Measurements from ENCODE around the gene SUMO2. TPM values are rescaled to one million over a fixed set of nuclear protein-coding genes. Genes with fewer than 3 reads are reported as not detected.

Gene SUMO2
- total and polyA plus RNA-seq, 10 of the 15 experiments (the other 5 are each of a cell fraction or from before 2014, with no cell fraction given): 163 to 803 (median 555) TPM

GRCh38 chr17:75163074-75163473, 19.7 kb downstream of the SUMO2 start:
- H3K9ac ChIP-seq (ENCODE audit: control insufficient read depth, insufficient read depth, low read length): no peak overlapping the region
- no peaks in the 10 kb centered on the region for H3K9me3 ChIP-seq (replicated peaks; ENCODE audit: control insufficient read depth, insufficient read depth, low read length)
- H3K4me1 ChIP-seq (ENCODE audit: control insufficient read depth, insufficient read depth, low read length): no peaks in the 10 kb centered on the region
- TF ChIP-seq PRDM15 (CRISPR knock-in tag; IDR thresholded peaks at IDR 0.05) (no peak), STAT1 (conservative IDR thresholded peaks at IDR 0.05) (no peak), KDM1A (IDR thresholded peaks at IDR 0.05; ENCODE audit: borderline replicate concordance) (no peak), ZSCAN29 (IDR thresholded peaks at IDR 0.05) (no peak), CHD4 (IDR thresholded peaks at IDR 0.05) (no peak), E4F1 (IDR thresholded peaks at IDR 0.05; ENCODE audit: borderline replicate concordance, partially characterized antibody) (no peak), TARDBP (IDR thresholded peaks at IDR 0.05; ENCODE audit: borderline replicate concordance) (no peak), RUNX3 (IDR thresholded peaks at IDR 0.05; ENCODE audit: low read length) (no peak), SMARCA5 (IDR thresholded peaks at IDR 0.05) (no peak), RAD21 (IDR thresholded peaks at IDR 0.05; ENCODE audit: insufficient read depth, low read depth, low read length) (no peak), JUNB (IDR thresholded peaks at IDR 0.05) (no peak), NR2C2 (IDR thresholded peaks at IDR 0.05; ENCODE audit: borderline replicate concordance, control insufficient read depth, insufficient read length, low read depth) (no peak), KAT2A (conservative IDR thresholded peaks at IDR 0.05; ENCODE audit: control insufficient read depth, low read depth, low read length) (no peak), POLR2AphosphoS5 (IDR thresholded peaks at IDR 0.05; ENCODE audit: low read length) (no peak)
- ChIA-PET CTCF (interaction anchor here (1.2 to 1.7 kb wide), 3 partner anchors 9 to 49 kb away, joined by 3 to 5 read pairs (median 5); no protein-coding TSS in a partner anchor), SMC1A (ENCODE audit: uncharacterized antibody, unreplicated experiment) (interaction anchor here (1.1 to 1.2 kb wide), 2 partner anchors 17 to 18 kb away, joined by 3 read pairs; no protein-coding TSS in a partner anchor), POLR2A (interaction anchor here (0.7 to 1.4 kb wide), 2 partner anchors 9 to 13 kb away, joined by 3 read pairs; partner anchors contain the start of gene JPT1), RAD21 (ENCODE audit: unreplicated experiment) (interaction anchor here (0.8 kb wide), 1 partner anchor 9 kb away, joined by 3 read pairs; no protein-coding TSS in a partner anchor)
- ATAC-seq (no peak), FAIRE-seq (no peak), DNase-seq (ENCODE audit: low read depth, low spot score) (no peak)
- H4K20me1 ChIP-seq (ENCODE audit: control insufficient read depth, insufficient read depth): no peaks in the 10 kb centered on the region
- H3K27ac ChIP-seq (ENCODE audit: control insufficient read depth, insufficient read depth): no peak overlapping the region
- in situ Hi-C loops (cut with MboI) (no loop called here), intact Hi-C loops (cut with micrococcal nuclease; ENCODE audit: unreplicated experiment) (no loop called here)
- no TSS peak for BruUV-seq (replicated peaks)
- no peaks in the 10 kb centered on the region for H3K27me3 ChIP-seq (replicated peaks in 1 of 2; ENCODE audit: control insufficient read depth in 2 of 2, insufficient read depth in 2 of 2, low read length in 1 of 2)
- no peak overlapping the region for H3K4me3 ChIP-seq
- no peak overlapping the region for H2AFZ ChIP-seq (ENCODE audit: control insufficient read depth, low read depth, low read length)
- WGBS (ENCODE audit: insufficient coverage, insufficient replicate concordance, low lambda C conversion rate, missing lambda C conversion rate): over 99% methylated on average over 5 of the region's 5 CpGs
- no peaks in the 10 kb centered on the region for H3K79me2 ChIP-seq (ENCODE audit: control insufficient read depth, insufficient read depth, low read length)
- no peak overlapping the region for H3K4me2 ChIP-seq (ENCODE audit: control insufficient read depth, insufficient read depth)
- H3K36me3 ChIP-seq (ENCODE audit: control insufficient read depth in 2 of 2, insufficient read depth in 2 of 2, low read length in 1 of 2): peaks cover 4 to 8% of the 10 kb centered on the region in 2 experiments; a peak in 3 of 4 replicates
